Osteoblast (primary cell): ENCODE measurements around the gene NXN. TPM values are rescaled to one million over a fixed set of nuclear protein-coding genes. Genes with fewer than 3 reads are reported as not detected.

Source experiments
- DNase-seq: peaks from one replicate; pipeline ENCODE4 v3.0.0; 2011; ENCODE audit warnings: low spot score, mixed read lengths; ENCODE audit not compliant: insufficient read length; ENCODE audit errors: missing footprints
- H2AFZ ChIP-seq: 2 replicates; pipeline ENCODE4 v1.6.0; 2011; ENCODE audit warnings: mild to moderate bottlenecking, low read length
- H3K27ac ChIP-seq: 2 replicates; pipeline ENCODE4 v1.5.1; 2011; ENCODE audit warnings: mild to moderate bottlenecking, low read depth, low read length, moderate library complexity
- H3K27me3 ChIP-seq: 2 replicates; pipeline ENCODE4 v1.6.0; 2012; ENCODE audit warnings: mild to moderate bottlenecking, control low read depth, inconsistent platforms, low read length, moderate library complexity; ENCODE audit not compliant: insufficient read depth
- H3K36me3 ChIP-seq: 2 replicates; pipeline ENCODE4 v1.5.1; 2011; ENCODE audit warnings: mild to moderate bottlenecking, low read length, control low read depth, moderate library complexity; ENCODE audit not compliant: insufficient read depth
- H3K4me1 ChIP-seq: 2 replicates; pipeline ENCODE4 v1.5.1; 2011; ENCODE audit warnings: mild to moderate bottlenecking, low read length, control low read depth, moderate library complexity; ENCODE audit not compliant: insufficient read depth
- H3K4me2 ChIP-seq: 2 replicates; pipeline ENCODE4 v1.6.0; 2011; ENCODE audit warnings: mild to moderate bottlenecking, low read length; ENCODE audit not compliant: insufficient read depth
- H3K4me3 ChIP-seq: fragments of 200-600 bp; sonication (generic); 3 replicates; pipeline ENCODE4 v1.5.1; 2012; ENCODE audit warnings: mild to moderate bottlenecking, low read length, inconsistent platforms; ENCODE audit not compliant: insufficient read depth
- H3K79me2 ChIP-seq: 2 replicates; pipeline ENCODE4 v1.6.0; 2012; ENCODE audit warnings: mild to moderate bottlenecking, low read length, control low read depth, inconsistent platforms; ENCODE audit not compliant: insufficient read depth
- H3K9me3 ChIP-seq: 2 replicates; pipeline ENCODE4 v1.5.1; 2011; ENCODE audit warnings: low read depth, low read length, control low read depth
- H4K20me1 ChIP-seq: 2 replicates; pipeline ENCODE4 v1.6.0; 2012; ENCODE audit warnings: mild to moderate bottlenecking, low read length, control low read depth; ENCODE audit not compliant: insufficient read depth
- CTCF ChIP-seq: IDR thresholded peaks from 2 replicates; pipeline ENCODE4 v1.5.1; 2011; ENCODE audit warnings: mild to moderate bottlenecking, low read depth, low read length, moderate library complexity; ENCODE audit errors: extremely low read depth
- total RNA-seq: library from RNA; depleted of rRNA; stranded (reverse); fragments of >200 nt; gene quantifications from 2 replicates; pipeline ENCODE4 v1.2.3, GENCODE V29; 2012

The NXN gene
- total RNA-seq, 1 donor = 68.8 TPM

GRCh38 chr17:850086-850850, 129.3 kb downstream of the NXN start:
- peak overlapping the region; percentile 79 for H3K27ac ChIP-seq
- peaks cover 33% of the 10 kb centered on the region for H4K20me1 ChIP-seq
- peak overlapping the region; percentile 74 for H3K4me2 ChIP-seq
- peaks cover 13% of the 10 kb centered on the region for H3K79me2 ChIP-seq
- peak; percentile 13 for DNase-seq
- no peaks in the 10 kb centered on the region for H3K36me3 ChIP-seq
- no peak for TF ChIP-seq CTCF
- peaks cover 5% of the 10 kb centered on the region for H3K27me3 ChIP-seq
- peak overlapping the region; percentile 55 for H3K4me3 ChIP-seq
- peak overlapping the region; percentile 73 for H2AFZ ChIP-seq
- H3K9me3 ChIP-seq = no peaks in the 10 kb centered on the region
- peaks cover 30% of the 10 kb centered on the region for H3K4me1 ChIP-seq

GRCh38 chr17:848402-848801, 131.2 kb downstream of the NXN start:
- H3K36me3 ChIP-seq = no peaks in the 10 kb centered on the region
- no peak overlapping the region for H3K27ac ChIP-seq
- peaks cover 41% of the 10 kb centered on the region for H4K20me1 ChIP-seq
- H2AFZ ChIP-seq = no peak overlapping the region
- H3K4me3 ChIP-seq = no peak overlapping the region
- peak; percentile 73 for DNase-seq
- peaks cover 29% of the 10 kb centered on the region for H3K4me1 ChIP-seq
- no peak overlapping the region for H3K4me2 ChIP-seq
- peaks cover 5% of the 10 kb centered on the region for H3K27me3 ChIP-seq
- no peak for TF ChIP-seq CTCF
- peaks cover 15% of the 10 kb centered on the region for H3K79me2 ChIP-seq
- H3K9me3 ChIP-seq = no peaks in the 10 kb centered on the region

DNA sequence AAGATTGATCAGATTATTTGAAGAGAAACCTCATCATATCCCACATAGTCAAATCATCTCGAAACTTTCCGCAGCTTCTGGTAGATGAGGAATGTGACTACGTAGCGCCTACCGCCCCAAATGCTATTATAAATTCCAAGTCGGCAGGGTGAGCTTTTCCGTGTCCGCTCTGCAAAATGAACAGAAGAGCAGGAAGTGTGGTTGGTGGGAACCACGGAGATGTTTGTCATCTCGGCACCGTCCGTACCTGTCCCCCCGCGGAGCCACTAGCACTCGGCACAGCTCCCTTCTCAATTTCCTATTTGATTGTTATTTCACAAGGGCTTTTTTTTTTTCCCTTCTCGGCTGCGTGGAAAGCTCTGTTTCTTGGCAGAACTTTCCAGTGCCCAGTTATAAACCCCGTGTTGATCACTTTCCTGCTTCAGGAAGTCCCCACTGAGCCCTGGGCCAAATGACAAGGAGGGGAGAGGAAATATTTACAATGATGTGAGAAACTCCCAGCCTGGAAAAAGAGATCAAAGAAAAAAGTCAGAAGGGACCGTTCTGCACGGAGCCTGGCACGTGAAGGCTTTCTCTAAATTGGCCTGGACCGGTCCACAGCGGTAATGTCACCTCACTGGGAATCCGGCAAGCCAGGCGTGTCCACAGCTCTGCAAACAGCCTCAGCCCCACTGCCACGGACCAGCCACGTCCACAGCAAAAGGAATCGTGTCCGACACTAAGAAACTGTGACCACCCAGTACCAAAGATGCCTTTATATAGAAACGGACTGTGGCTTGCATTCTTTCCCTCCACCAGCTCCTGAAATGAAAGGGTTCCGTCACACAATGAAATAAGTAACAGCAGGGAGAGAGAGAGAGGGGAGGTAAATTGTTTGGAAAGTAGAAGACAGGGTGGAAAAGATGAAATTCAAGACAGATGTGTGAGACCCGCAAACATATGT, 132.4 kb downstream of the NXN start:
- peaks cover 42% of the 10 kb centered on the region for H4K20me1 ChIP-seq
- peak overlapping the region; percentile 61 for H2AFZ ChIP-seq
- peaks cover 29% of the 10 kb centered on the region for H3K4me1 ChIP-seq
- no peak for TF ChIP-seq CTCF
- H3K9me3 ChIP-seq = no peaks in the 10 kb centered on the region
- no peaks in the 10 kb centered on the region for H3K36me3 ChIP-seq
- peak overlapping the region; percentile 67 for H3K4me3 ChIP-seq
- no peak overlapping the region for H3K27ac ChIP-seq
- peaks cover 5% of the 10 kb centered on the region for H3K27me3 ChIP-seq
- peaks cover 12% of the 10 kb centered on the region for H3K79me2 ChIP-seq
- peak overlapping the region; percentile 82 for H3K4me2 ChIP-seq
- DNase-seq = peak; percentile 79

DNA sequence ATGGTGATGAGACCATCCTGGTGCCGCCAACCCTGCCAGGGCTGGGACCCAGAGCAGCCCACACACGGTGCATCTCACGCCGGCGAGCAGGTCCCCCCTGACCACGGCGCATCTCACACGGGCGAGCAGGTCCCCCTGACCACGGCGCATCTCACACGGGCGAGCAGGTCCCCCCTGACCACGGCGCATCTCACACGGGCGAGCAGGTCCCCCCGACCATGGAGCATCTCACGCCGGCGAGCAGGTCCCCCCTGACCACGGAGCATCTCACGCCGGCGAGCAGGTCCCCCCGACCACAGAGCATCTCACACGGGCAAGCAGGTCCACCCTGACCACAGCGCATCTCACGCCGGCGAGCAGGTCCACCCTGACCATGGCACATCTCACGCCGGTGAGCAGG, 138.3 kb downstream of the NXN start:
- DNase-seq = peak; percentile 70
- TF ChIP-seq CTCF = no peak
- H3K79me2 ChIP-seq = peaks cover 5% of the 10 kb centered on the region
- no peaks in the 10 kb centered on the region for H3K9me3 ChIP-seq
- peaks cover 41% of the 10 kb centered on the region for H4K20me1 ChIP-seq
- no peaks in the 10 kb centered on the region for H3K27me3 ChIP-seq
- no peak overlapping the region for H2AFZ ChIP-seq
- no peak overlapping the region for H3K4me3 ChIP-seq
- H3K4me1 ChIP-seq = peaks cover 4% of the 10 kb centered on the region
- no peak overlapping the region for H3K27ac ChIP-seq
- no peak overlapping the region for H3K4me2 ChIP-seq
- no peaks in the 10 kb centered on the region for H3K36me3 ChIP-seq
